K562 (cell line): ENCODE results near the gene WDR35. TPM values are rescaled to one million over a fixed set of nuclear protein-coding genes. Genes with fewer than 3 reads are reported as not detected.
A peak's percentile ranks its signal among the peaks of the same experiment; 100 is the strongest.

ENCODE experiments used
- BRD4 ChIP-seq: fragments of 200-600 bp; sonication (generic); IDR thresholded peaks from 2 replicates; pipeline ENCODE4 v1.6.1; 2017; ENCODE audit warnings: inconsistent platforms
- GTF2A2 ChIP-seq: IDR thresholded peaks from 2 replicates; pipeline ENCODE4 v1.6.1; 2016; ENCODE audit warnings: mild to moderate bottlenecking, missing genetic modification characterization, missing compliant biosample characterization
- HMG20A ChIP-seq: fragments of 450-650 bp; formaldehyde crosslinking; conservative IDR thresholded peaks from 2 replicates; pipeline ENCODE4 v1.4.0; 2020; ENCODE audit warnings: mild to moderate bottlenecking, mixed read lengths
- HOMEZ ChIP-seq: fragments of 250-450 bp; sonication (Bioruptor Pico); IDR thresholded peaks from 2 replicates; pipeline ENCODE4 v1.4.0; 2020; ENCODE audit warnings: mild to moderate bottlenecking, moderate library complexity
- PBX2 ChIP-seq, 2 experiments: IDR thresholded peaks in 1 of 2; conservative IDR thresholded peaks in 1 of 2; 2 replicates each; pipeline ENCODE4 v1.6.1; 2016; ENCODE audit warnings: low read depth in 2 of 2, mild to moderate bottlenecking in 1 of 2, missing compliant biosample characterization in 1 of 2, missing genetic modification characterization in 1 of 2, moderate library complexity in 1 of 2
- polyA plus RNA-seq, 8 experiments: library from polyadenylated mRNA; depleted of rRNA in 4 of 8; stranded (reverse) in 5 of 8; unstranded in 3 of 8; fragments of >200 nt; fragmentation: Nextera tagmentation in 2 of 8; fragmentation: Illumina TruSeq in 1 of 8; extraction: Ambion mirVana in 2 of 8; extraction: Trizol in 1 of 8; gene quantifications; 2 replicates each; pipeline versions ENCODE4 v1.2.1 to v1.2.3, GENCODE V29; 2011 to 2014; ENCODE audit warnings: inconsistent platforms in 1 of 8, missing spikeins in 1 of 8
- total RNA-seq, 7 experiments: library from RNA; depleted of rRNA in 6 of 7; stranded (reverse); fragments of >200 nt in 6 of 7; fragmentation: Illumina TruSeq in 2 of 7; extraction: Trizol in 2 of 7; gene quantifications; 2 replicates each; pipeline versions ENCODE4 v1.2.1 to v1.2.3, GENCODE V29; 2011 to 2021; ENCODE audit warnings: low replicate concordance in 1 of 7
- TF ChIP-seq, protein P1 (sequence below), 2 experiments: fragments of 450-650 bp in 1 of 2; sonication (generic) in 1 of 2; formaldehyde crosslinking in 1 of 2; IDR thresholded peaks; 2 replicates each; pipeline versions ENCODE4 v1.7.1 to v1.9.0; 2016 to 2022; ENCODE audit warnings: inconsistent platforms in 1 of 2, mild to moderate bottlenecking in 1 of 2, missing genetic modification reagents in 1 of 2
- TF ChIP-seq, protein P2 (sequence below): fragments of 450-650 bp; IDR thresholded peaks from 2 replicates; pipeline ENCODE4 v1.6.1; 2017; ENCODE audit warnings: antibody characterized with exemption, mild to moderate bottlenecking

WDR35 gene
- total and polyA plus RNA-seq, 9 of the 15 experiments (the other 6 are each of a cell fraction or from before 2014, with no cell fraction given), result 3.3 to 13.1 (median 8.0) TPM

GRCh38 chr2:19902216-19902740 is 87.6 kb downstream of the WDR35 start (continued):
- TF ChIP-seq PBX2 (CRISPR knock-in tag; IDR thresholded peaks at IDR 0.05; ENCODE audit: low read depth) (no peak), PBX2 (tag; conservative IDR thresholded peaks at IDR 0.05; ENCODE audit: low read depth) (no peak), HOMEZ (no peak), HMG20A (CRISPR knock-in tag) (no peak), GTF2A2 (no peak), BRD4 (peak; percentile 95)
- TF ChIP-seq, protein P1, sequence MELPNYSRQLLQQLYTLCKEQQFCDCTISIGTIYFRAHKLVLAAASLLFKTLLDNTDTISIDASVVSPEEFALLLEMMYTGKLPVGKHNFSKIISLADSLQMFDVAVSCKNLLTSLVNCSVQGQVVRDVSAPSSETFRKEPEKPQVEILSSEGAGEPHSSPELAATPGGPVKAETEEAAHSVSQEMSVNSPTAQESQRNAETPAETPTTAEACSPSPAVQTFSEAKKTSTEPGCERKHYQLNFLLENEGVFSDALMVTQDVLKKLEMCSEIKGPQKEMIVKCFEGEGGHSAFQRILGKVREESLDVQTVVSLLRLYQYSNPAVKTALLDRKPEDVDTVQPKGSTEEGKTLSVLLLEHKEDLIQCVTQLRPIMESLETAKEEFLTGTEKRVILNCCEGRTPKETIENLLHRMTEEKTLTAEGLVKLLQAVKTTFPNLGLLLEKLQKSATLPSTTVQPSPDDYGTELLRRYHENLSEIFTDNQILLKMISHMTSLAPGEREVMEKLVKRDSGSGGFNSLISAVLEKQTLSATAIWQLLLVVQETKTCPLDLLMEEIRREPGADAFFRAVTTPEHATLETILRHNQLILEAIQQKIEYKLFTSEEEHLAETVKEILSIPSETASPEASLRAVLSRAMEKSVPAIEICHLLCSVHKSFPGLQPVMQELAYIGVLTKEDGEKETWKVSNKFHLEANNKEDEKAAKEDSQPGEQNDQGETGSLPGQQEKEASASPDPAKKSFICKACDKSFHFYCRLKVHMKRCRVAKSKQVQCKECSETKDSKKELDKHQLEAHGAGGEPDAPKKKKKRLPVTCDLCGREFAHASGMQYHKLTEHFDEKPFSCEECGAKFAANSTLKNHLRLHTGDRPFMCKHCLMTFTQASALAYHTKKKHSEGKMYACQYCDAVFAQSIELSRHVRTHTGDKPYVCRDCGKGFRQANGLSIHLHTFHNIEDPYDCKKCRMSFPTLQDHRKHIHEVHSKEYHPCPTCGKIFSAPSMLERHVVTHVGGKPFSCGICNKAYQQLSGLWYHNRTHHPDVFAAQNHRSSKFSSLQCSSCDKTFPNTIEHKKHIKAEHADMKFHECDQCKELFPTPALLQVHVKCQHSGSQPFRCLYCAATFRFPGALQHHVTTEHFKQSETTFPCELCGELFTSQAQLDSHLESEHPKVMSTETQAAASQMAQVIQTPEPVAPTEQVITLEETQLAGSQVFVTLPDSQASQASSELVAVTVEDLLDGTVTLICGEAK (IDR thresholded peaks at IDR 0.05), result no peak
- TF ChIP-seq, protein P1 (CRISPR knock-in tag; IDR thresholded peaks at IDR 0.05), result no peak
- TF ChIP-seq, protein P2, sequence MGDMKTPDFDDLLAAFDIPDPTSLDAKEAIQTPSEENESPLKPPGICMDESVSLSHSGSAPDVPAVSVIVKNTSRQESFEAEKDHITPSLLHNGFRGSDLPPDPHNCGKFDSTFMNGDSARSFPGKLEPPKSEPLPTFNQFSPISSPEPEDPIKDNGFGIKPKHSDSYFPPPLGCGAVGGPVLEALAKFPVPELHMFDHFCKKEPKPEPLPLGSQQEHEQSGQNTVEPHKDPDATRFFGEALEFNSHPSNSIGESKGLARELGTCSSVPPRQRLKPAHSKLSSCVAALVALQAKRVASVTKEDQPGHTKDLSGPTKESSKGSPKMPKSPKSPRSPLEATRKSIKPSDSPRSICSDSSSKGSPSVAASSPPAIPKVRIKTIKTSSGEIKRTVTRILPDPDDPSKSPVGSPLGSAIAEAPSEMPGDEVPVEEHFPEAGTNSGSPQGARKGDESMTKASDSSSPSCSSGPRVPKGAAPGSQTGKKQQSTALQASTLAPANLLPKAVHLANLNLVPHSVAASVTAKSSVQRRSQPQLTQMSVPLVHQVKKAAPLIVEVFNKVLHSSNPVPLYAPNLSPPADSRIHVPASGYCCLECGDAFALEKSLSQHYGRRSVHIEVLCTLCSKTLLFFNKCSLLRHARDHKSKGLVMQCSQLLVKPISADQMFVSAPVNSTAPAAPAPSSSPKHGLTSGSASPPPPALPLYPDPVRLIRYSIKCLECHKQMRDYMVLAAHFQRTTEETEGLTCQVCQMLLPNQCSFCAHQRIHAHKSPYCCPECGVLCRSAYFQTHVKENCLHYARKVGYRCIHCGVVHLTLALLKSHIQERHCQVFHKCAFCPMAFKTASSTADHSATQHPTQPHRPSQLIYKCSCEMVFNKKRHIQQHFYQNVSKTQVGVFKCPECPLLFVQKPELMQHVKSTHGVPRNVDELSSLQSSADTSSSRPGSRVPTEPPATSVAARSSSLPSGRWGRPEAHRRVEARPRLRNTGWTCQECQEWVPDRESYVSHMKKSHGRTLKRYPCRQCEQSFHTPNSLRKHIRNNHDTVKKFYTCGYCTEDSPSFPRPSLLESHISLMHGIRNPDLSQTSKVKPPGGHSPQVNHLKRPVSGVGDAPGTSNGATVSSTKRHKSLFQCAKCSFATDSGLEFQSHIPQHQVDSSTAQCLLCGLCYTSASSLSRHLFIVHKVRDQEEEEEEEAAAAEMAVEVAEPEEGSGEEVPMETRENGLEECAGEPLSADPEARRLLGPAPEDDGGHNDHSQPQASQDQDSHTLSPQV, result no peak
